GM21360 (cell line): Measurements from ENCODE around the gene CHRNB2.
A peak's percentile ranks its signal among the peaks of the same experiment; 100 is the strongest.

Experiments
- ATAC-seq: cut with Tn5 transposase; IDR thresholded peaks from one replicate; pipeline ENCODE4 v1.9.1; 2021; ENCODE audit warnings: mild to moderate bottlenecking, moderate library complexity; ENCODE audit not compliant: unreplicated experiment

Gene CHRNB2

GRCh38 chr1:154578058-154578418 lies 10.5 kb downstream of the CHRNB2 start:
- no peak for ATAC-seq

GRCh38 chr1:154579374-154579773 lies 11.8 kb downstream of the CHRNB2 start:
- ATAC-seq: no peak

GRCh38 chr1:154581766-154582165 lies 14.2 kb downstream of the CHRNB2 start:
- ATAC-seq: no peak

- ATAC-seq: no peak
Observed at GRCh38 chr1:154582885-154583284, 15.3 kb downstream of the CHRNB2 start.

GRCh38 chr1:154583773-154584172 lies 16.2 kb downstream of the CHRNB2 start:
- ATAC-seq: no peak

GRCh38 chr1:154584267-154584994 lies 16.9 kb downstream of the CHRNB2 start:
- ATAC-seq: no peak

GRCh38 chr1:154586231-154586630 lies 18.7 kb downstream of the CHRNB2 start:
- ATAC-seq: no peak

- no peak for ATAC-seq
Observed at GRCh38 chr1:154586641-154587040, 19.1 kb downstream of the CHRNB2 start.

- no peak for ATAC-seq
Observed at GRCh38 chr1:154589780-154590179, 22.2 kb downstream of the CHRNB2 start.

GRCh38 chr1:154590756-154591155 lies 23.2 kb downstream of the CHRNB2 start:
- ATAC-seq: no peak

- no peak for ATAC-seq
Observed at GRCh38 chr1:154591206-154591605, 23.6 kb downstream of the CHRNB2 start.

- no peak for ATAC-seq
Observed at GRCh38 chr1:154593390-154593789, 25.8 kb downstream of the CHRNB2 start.

- no peak for ATAC-seq
Observed at GRCh38 chr1:154594811-154595210, 27.2 kb downstream of the CHRNB2 start.

GRCh38 chr1:154595621-154596020 lies 28.0 kb downstream of the CHRNB2 start:
- no peak for ATAC-seq

GRCh38 chr1:154598871-154599635 lies 31.5 kb downstream of the CHRNB2 start:
- no peak for ATAC-seq

- no peak for ATAC-seq
Observed at GRCh38 chr1:154599658-154600057, 32.1 kb downstream of the CHRNB2 start.

GRCh38 chr1:154603317-154603716 lies 35.7 kb downstream of the CHRNB2 start:
- ATAC-seq: no peak

- ATAC-seq: no peak
Observed at GRCh38 chr1:154605534-154605933, 38.0 kb downstream of the CHRNB2 start.

GRCh38 chr1:154607106-154607608 lies 39.6 kb downstream of the CHRNB2 start:
- ATAC-seq: no peak

- peak; percentile 64 for ATAC-seq
Observed at GRCh38 chr1:154607609-154608396, 40.2 kb downstream of the CHRNB2 start, which contains the start of gene ADAR. ADAR (minus strand) TSS chr1:154608186; CDS start chr1:154608006, 180 bp downstream.
